ENCODE measurements around the gene SH3RF1.

SH3RF1 gene

GRCh38 chr4:169154121-169154520, 116.6 kb downstream of the SH3RF1 start:
- H2BK5ac ChIP-seq (ENCODE audit: low read depth, low read length, poor library complexity) = no peak overlapping the region
- WGBS (ENCODE audit: extremely low coverage, insufficient coverage, insufficient read length) = no CpG with 5 or more reads among the region's 2 CpGs
- no peak overlapping the region for H4K8ac ChIP-seq (ENCODE audit: low read depth, low read length)
- H2AK5ac ChIP-seq (ENCODE audit: low read length) = no peak overlapping the region
- no peaks in the 10 kb centered on the region for H3K9me3 ChIP-seq (ENCODE audit: insufficient read depth, low read depth, low read length)
- no peak overlapping the region for H3K4ac ChIP-seq (ENCODE audit: low read depth, low read length)
- no peak overlapping the region for H3K14ac ChIP-seq (ENCODE audit: low read length)
- no peak overlapping the region for H2BK120ac ChIP-seq (ENCODE audit: insufficient read depth, low read length, poor library complexity)
- peaks cover 0 to 9% of the 10 kb centered on the region in 2 experiments for H3K4me1 ChIP-seq (ENCODE audit: control insufficient read depth in 1 of 2, insufficient read depth in 2 of 2, low read length in 2 of 2)
- no peak overlapping the region for H3K27ac ChIP-seq (ENCODE audit: low read depth, low read length)
- no peak overlapping the region for H3K23ac ChIP-seq (ENCODE audit: low read length)
- peaks cover 2 to 4% of the 10 kb centered on the region in 2 experiments for H3K36me3 ChIP-seq (ENCODE audit: control insufficient read depth in 1 of 2, insufficient read depth in 2 of 2, low read length in 2 of 2)
- no peaks in the 10 kb centered on the region for H3K79me1 ChIP-seq (ENCODE audit: low read length)
- no peak overlapping the region for H3K4me3 ChIP-seq (ENCODE audit: low read depth, low read length)
- H3K9ac ChIP-seq (ENCODE audit: low read length) = no peak overlapping the region
- DNase-seq = no peak
- no peaks in the 10 kb centered on the region for H3K79me2 ChIP-seq (ENCODE audit: control insufficient read depth, insufficient read depth, low read length, poor library complexity)
- no peak overlapping the region for H3K18ac ChIP-seq (ENCODE audit: low read length)
- no peak overlapping the region for H2BK12ac ChIP-seq (ENCODE audit: low read length)
- no peak overlapping the region for H4K12ac ChIP-seq (ENCODE audit: low read depth, low read length)
- no peak overlapping the region for H4K91ac ChIP-seq (ENCODE audit: low read depth, low read length)
- no peaks in the 10 kb centered on the region for H3K27me3 ChIP-seq (ENCODE audit: insufficient read depth, low read length)
- H2AFZ ChIP-seq (ENCODE audit: insufficient read depth, low read length, poor library complexity) = no peak overlapping the region
- H3K4me2 ChIP-seq (ENCODE audit: low read length) = no peak overlapping the region

GRCh38 chr4:169153481-169154087, 117.2 kb downstream of the SH3RF1 start:
- Histone ChIP-seq H3K27me3 (ENCODE audit: insufficient read depth, low read length) (no peaks in the 10 kb centered on the region), H3K23ac (ENCODE audit: low read length) (no peak overlapping the region), H2BK5ac (ENCODE audit: low read depth, low read length, poor library complexity) (no peak overlapping the region), H4K91ac (ENCODE audit: low read depth, low read length) (no peak overlapping the region), H3K4ac (ENCODE audit: low read depth, low read length) (no peak overlapping the region), H3K18ac (ENCODE audit: low read length) (no peak overlapping the region), H2AFZ (ENCODE audit: insufficient read depth, low read length, poor library complexity) (no peak overlapping the region), H3K4me2 (ENCODE audit: low read length) (no peak overlapping the region), H3K27ac (ENCODE audit: low read depth, low read length) (no peak overlapping the region), H2BK120ac (ENCODE audit: insufficient read depth, low read length, poor library complexity) (no peak overlapping the region), H3K79me1 (ENCODE audit: low read length) (no peaks in the 10 kb centered on the region), H4K12ac (ENCODE audit: low read depth, low read length) (no peak overlapping the region), H3K79me2 (ENCODE audit: control insufficient read depth, insufficient read depth, low read length, poor library complexity) (no peaks in the 10 kb centered on the region), H4K8ac (ENCODE audit: low read depth, low read length) (no peak overlapping the region), H3K14ac (ENCODE audit: low read length) (no peak overlapping the region), H3K9ac (ENCODE audit: low read length) (no peak overlapping the region), H2AK5ac (ENCODE audit: low read length) (no peak overlapping the region), H3K4me3 (ENCODE audit: low read depth, low read length) (no peak overlapping the region), H3K4me1 (ENCODE audit: control insufficient read depth in 1 of 2, insufficient read depth in 2 of 2, low read length in 2 of 2) (peaks cover 0 to 5% of the 10 kb centered on the region in 2 experiments), H3K36me3 (ENCODE audit: control insufficient read depth in 1 of 2, insufficient read depth in 2 of 2, low read length in 2 of 2) (peaks cover 2 to 4% of the 10 kb centered on the region in 2 experiments), H2BK12ac (ENCODE audit: low read length) (no peak overlapping the region), H3K9me3 (ENCODE audit: insufficient read depth, low read depth, low read length) (no peaks in the 10 kb centered on the region)
- no CpG with 5 or more reads among the region's 2 CpGs for WGBS (ENCODE audit: extremely low coverage, insufficient coverage, insufficient read length)
- no peak for DNase-seq

GRCh38 chr4:169152899-169153298, 117.9 kb downstream of the SH3RF1 start:
- no peak overlapping the region for H3K4ac ChIP-seq (ENCODE audit: low read depth, low read length)
- H3K79me2 ChIP-seq (ENCODE audit: control insufficient read depth, insufficient read depth, low read length, poor library complexity) = no peaks in the 10 kb centered on the region
- no peak overlapping the region for H2BK12ac ChIP-seq (ENCODE audit: low read length)
- H3K4me3 ChIP-seq (ENCODE audit: low read depth, low read length) = no peak overlapping the region
- no peak overlapping the region for H2AFZ ChIP-seq (ENCODE audit: insufficient read depth, low read length, poor library complexity)
- H2BK120ac ChIP-seq (ENCODE audit: insufficient read depth, low read length, poor library complexity) = no peak overlapping the region
- H3K36me3 ChIP-seq (ENCODE audit: control insufficient read depth in 1 of 2, insufficient read depth in 2 of 2, low read length in 2 of 2) = peaks cover 4 to 6% of the 10 kb centered on the region in 2 experiments
- H3K23ac ChIP-seq (ENCODE audit: low read length) = no peak overlapping the region
- no peak overlapping the region for H4K8ac ChIP-seq (ENCODE audit: low read depth, low read length)
- no peaks in the 10 kb centered on the region for H3K79me1 ChIP-seq (ENCODE audit: low read length)
- H3K14ac ChIP-seq (ENCODE audit: low read length) = no peak overlapping the region
- H4K91ac ChIP-seq (ENCODE audit: low read depth, low read length) = no peak overlapping the region
- no peak overlapping the region for H2AK5ac ChIP-seq (ENCODE audit: low read length)
- no peak overlapping the region for H2BK5ac ChIP-seq (ENCODE audit: low read depth, low read length, poor library complexity)
- H3K27ac ChIP-seq (ENCODE audit: low read depth, low read length) = no peak overlapping the region
- H4K12ac ChIP-seq (ENCODE audit: low read depth, low read length) = no peak overlapping the region
- no peaks in the 10 kb centered on the region for H3K9me3 ChIP-seq (ENCODE audit: insufficient read depth, low read depth, low read length)
- H3K18ac ChIP-seq (ENCODE audit: low read length) = peak overlapping the region; percentile 3
- no peaks in the 10 kb centered on the region for H3K27me3 ChIP-seq (ENCODE audit: insufficient read depth, low read length)
- H3K4me2 ChIP-seq (ENCODE audit: low read length) = no peak overlapping the region
- DNase-seq = peak in 1 of 2 donors; percentile 14
- WGBS (ENCODE audit: extremely low coverage, insufficient coverage, insufficient read length) = no CpG with 5 or more reads among the region's 4 CpGs
- no peak overlapping the region for H3K9ac ChIP-seq (ENCODE audit: low read length)
- H3K4me1 ChIP-seq (ENCODE audit: control insufficient read depth in 1 of 2, insufficient read depth in 2 of 2, low read length in 2 of 2) = peaks cover 0 to 3% of the 10 kb centered on the region in 2 experiments

GRCh38 chr4:169152098-169152497, 118.7 kb downstream of the SH3RF1 start:
- H2AFZ ChIP-seq (ENCODE audit: insufficient read depth, low read length, poor library complexity) = no peak overlapping the region
- H2BK5ac ChIP-seq (ENCODE audit: low read depth, low read length, poor library complexity) = no peak overlapping the region
- H3K18ac ChIP-seq (ENCODE audit: low read length) = no peak overlapping the region
- H2BK12ac ChIP-seq (ENCODE audit: low read length) = no peak overlapping the region
- no peak overlapping the region for H3K27ac ChIP-seq (ENCODE audit: low read depth, low read length)
- no peak overlapping the region for H3K4me2 ChIP-seq (ENCODE audit: low read length)
- no peak overlapping the region for H4K91ac ChIP-seq (ENCODE audit: low read depth, low read length)
- no peak overlapping the region for H4K12ac ChIP-seq (ENCODE audit: low read depth, low read length)
- no peak overlapping the region for H3K14ac ChIP-seq (ENCODE audit: low read length)
- no peak overlapping the region for H2AK5ac ChIP-seq (ENCODE audit: low read length)
- H2BK120ac ChIP-seq (ENCODE audit: insufficient read depth, low read length, poor library complexity) = no peak overlapping the region
- no peak overlapping the region for H3K23ac ChIP-seq (ENCODE audit: low read length)
- H3K9me3 ChIP-seq (ENCODE audit: insufficient read depth, low read depth, low read length) = no peaks in the 10 kb centered on the region
- no peak overlapping the region for H4K8ac ChIP-seq (ENCODE audit: low read depth, low read length)
- no peak for DNase-seq
- WGBS (ENCODE audit: extremely low coverage, insufficient coverage, insufficient read length) = no CpG with 5 or more reads among the region's 3 CpGs
- no peaks in the 10 kb centered on the region for H3K27me3 ChIP-seq (ENCODE audit: insufficient read depth, low read length)
- H3K79me2 ChIP-seq (ENCODE audit: control insufficient read depth, insufficient read depth, low read length, poor library complexity) = no peaks in the 10 kb centered on the region
- peaks cover 0 to 4% of the 10 kb centered on the region in 2 experiments for H3K4me1 ChIP-seq (ENCODE audit: control insufficient read depth in 1 of 2, insufficient read depth in 2 of 2, low read length in 2 of 2)
- H3K4ac ChIP-seq (ENCODE audit: low read depth, low read length) = no peak overlapping the region
- no peaks in the 10 kb centered on the region for H3K79me1 ChIP-seq (ENCODE audit: low read length)
- peaks cover 4 to 6% of the 10 kb centered on the region in 2 experiments for H3K36me3 ChIP-seq (ENCODE audit: control insufficient read depth in 1 of 2, insufficient read depth in 2 of 2, low read length in 2 of 2)
- no peak overlapping the region for H3K9ac ChIP-seq (ENCODE audit: low read length)
- no peak overlapping the region for H3K4me3 ChIP-seq (ENCODE audit: low read depth, low read length)

Measured in trophoblast cell (in vitro differentiated cells and primary cell).